ENCODE data around the gene STPG2.
A peak's percentile ranks its signal among the peaks of the same experiment; 100 is the strongest.

The STPG2 gene

GRCh38 chr4:97984545-97985131 is 158.6 kb downstream of the STPG2 start:
- H3K4me3 ChIP-seq (ENCODE audit: control insufficient read depth, low read depth, low read length): no peak overlapping the region
- no peak for DNase-seq (ENCODE audit: low read depth)
- peak; percentile 7 for TF ChIP-seq CTCF (IDR thresholded peaks at IDR 0.05; ENCODE audit: control insufficient read depth, insufficient read depth, low read depth, low read length, missing control alignments)

- DNase-seq (ENCODE audit: low read depth): no peak
- no peak for TF ChIP-seq CTCF (IDR thresholded peaks at IDR 0.05; ENCODE audit: control insufficient read depth, insufficient read depth, low read depth, low read length, missing control alignments)
- no peak overlapping the region for H3K4me3 ChIP-seq (ENCODE audit: control insufficient read depth, low read depth, low read length)
Measured at GRCh38 chr4:97978791-97979488, 164.3 kb downstream of the STPG2 start.

- H3K4me3 ChIP-seq (ENCODE audit: control insufficient read depth, low read depth, low read length): no peak overlapping the region
- DNase-seq (ENCODE audit: low read depth): no peak
- TF ChIP-seq CTCF (IDR thresholded peaks at IDR 0.05; ENCODE audit: control insufficient read depth, insufficient read depth, low read depth, low read length, missing control alignments): no peak
Measured at GRCh38 chr4:97953171-97953941, 189.9 kb downstream of the STPG2 start.

- DNase-seq (ENCODE audit: low read depth): no peak
- H3K4me3 ChIP-seq (ENCODE audit: control insufficient read depth, low read depth, low read length): no peak overlapping the region
- TF ChIP-seq CTCF (IDR thresholded peaks at IDR 0.05; ENCODE audit: control insufficient read depth, insufficient read depth, low read depth, low read length, missing control alignments): no peak
Measured at GRCh38 chr4:97952763-97953162, 190.5 kb downstream of the STPG2 start.

- no peak overlapping the region for H3K4me3 ChIP-seq (ENCODE audit: control insufficient read depth, low read depth, low read length)
- DNase-seq (ENCODE audit: low read depth): no peak
- TF ChIP-seq CTCF (IDR thresholded peaks at IDR 0.05; ENCODE audit: control insufficient read depth, insufficient read depth, low read depth, low read length, missing control alignments): no peak
Measured at GRCh38 chr4:97950836-97951235, 192.4 kb downstream of the STPG2 start.

- no peak overlapping the region for H3K4me3 ChIP-seq (ENCODE audit: control insufficient read depth, low read depth, low read length)
- no peak for TF ChIP-seq CTCF (IDR thresholded peaks at IDR 0.05; ENCODE audit: control insufficient read depth, insufficient read depth, low read depth, low read length, missing control alignments)
- no peak for DNase-seq (ENCODE audit: low read depth)
Measured at GRCh38 chr4:97942951-97943350, 200.3 kb downstream of the STPG2 start.
